Activated CD8-positive, alpha-beta memory T cell treated with anti-CD3 and anti-CD28 coated beads for 48 hours (primary cell): ENCODE results near the gene LGI1.

ENCODE experiments used
- DNase-seq, 3 experiments: peaks; one replicate each; pipeline ENCODE4 v3.0.0-alpha.2; 2020; ENCODE audit warnings: low read depth in 2 of 3, low spot score in 2 of 3

The LGI1 gene

DNA sequence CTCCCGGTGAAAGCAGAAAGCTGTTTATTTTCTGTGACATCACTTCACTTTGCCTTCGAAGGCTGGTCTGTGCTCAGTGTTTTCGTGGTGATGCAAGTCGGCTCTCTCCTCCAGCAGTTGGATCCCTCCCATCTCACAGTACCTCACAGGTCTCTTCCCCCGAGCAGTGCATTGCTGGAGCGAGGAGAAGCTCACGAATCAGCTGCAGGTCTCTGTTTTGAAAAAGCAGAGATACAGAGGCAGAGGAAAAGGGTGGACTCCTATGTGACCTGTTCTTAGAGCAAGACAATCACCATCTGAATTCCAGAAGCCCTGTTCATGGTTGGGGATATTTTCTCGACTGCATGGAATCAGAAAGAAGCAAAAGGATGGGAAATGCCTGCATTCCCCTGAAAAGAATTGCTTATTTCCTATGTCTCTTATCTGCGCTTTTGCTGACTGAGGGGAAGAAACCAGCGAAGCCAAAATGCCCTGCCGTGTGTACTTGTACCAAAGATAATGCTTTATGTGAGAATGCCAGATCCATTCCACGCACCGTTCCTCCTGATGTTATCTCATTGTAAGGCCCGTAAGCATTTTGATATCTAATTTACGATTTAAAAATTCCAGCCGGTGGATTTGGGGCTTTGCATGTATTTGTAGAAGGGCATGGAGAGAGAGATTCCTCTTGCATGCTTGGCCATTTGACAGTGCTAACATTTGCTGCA, at the start of gene LGI1:
TSS of gene LGI1 (plus strand) at position 136 of the 707 bp plus-strand sequence. CDS start at position 345, 209 bp downstream.
- no peak for DNase-seq

GRCh38 chr10:93710333-93710909, 47.3 kb upstream of the LGI1 start:
- DNase-seq = no peak

DNA sequence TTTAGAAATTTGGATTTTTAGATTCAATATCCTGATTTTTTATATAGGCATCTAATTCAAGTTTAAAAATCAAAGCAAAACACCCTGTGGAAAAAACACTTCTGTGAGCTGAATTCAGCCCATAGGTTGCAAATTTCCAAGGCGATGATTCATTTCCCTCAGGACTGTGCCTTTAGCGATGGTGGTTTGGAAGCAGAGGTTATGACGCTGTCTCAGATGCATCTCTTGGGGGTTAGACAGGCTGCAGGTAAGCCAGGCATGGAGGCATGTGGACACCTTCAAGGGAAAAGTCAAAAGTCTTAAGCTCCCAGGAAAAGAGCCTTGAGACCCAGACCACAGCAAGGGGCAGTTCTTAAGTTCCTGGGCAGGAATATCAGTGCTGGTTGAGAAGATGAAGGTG, 45.8 kb upstream of the LGI1 start:
- DNase-seq = no peak

DNA sequence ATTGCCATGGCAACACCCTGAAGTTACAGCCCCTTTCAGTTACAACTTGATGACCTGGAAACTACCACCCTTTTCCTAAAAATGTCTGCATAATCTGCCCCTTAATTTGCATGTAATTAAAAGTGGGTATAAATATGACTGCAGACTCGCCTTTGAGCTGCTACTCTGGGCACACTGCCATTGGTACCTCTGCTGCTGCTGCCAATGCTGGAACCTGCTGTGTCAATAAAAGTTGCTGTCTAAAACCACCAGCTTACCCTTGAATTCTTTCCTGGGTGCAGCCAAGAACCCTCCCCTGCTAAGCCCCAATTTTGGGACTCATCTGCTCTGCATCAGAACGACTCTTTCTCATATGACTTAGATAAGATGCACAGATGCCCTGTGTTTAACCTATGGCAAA, 45.1 kb upstream of the LGI1 start:
- DNase-seq = no peak

- DNase-seq = no peak
Measured at GRCh38 chr10:93715345-93715744, 42.4 kb upstream of the LGI1 start.

DNA sequence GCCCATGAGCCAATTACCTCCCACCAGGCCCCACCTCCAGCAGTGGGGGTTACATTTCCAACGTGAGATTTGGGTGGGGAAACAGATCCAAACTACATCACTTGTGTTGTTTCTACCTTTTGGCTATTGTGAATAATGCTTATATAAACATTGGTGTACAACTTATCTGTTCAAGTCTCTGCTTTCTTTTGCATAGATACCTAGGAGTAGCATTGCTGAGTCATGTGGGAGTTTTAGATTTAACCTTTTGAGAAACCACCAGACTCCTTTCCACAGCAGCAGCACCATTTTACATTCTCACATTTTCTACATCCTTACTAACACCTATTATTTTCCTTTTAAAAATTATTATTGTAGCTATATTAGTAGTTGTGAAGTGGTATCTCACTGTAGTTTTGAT, 41.0 kb upstream of the LGI1 start:
- DNase-seq = no peak

DNA sequence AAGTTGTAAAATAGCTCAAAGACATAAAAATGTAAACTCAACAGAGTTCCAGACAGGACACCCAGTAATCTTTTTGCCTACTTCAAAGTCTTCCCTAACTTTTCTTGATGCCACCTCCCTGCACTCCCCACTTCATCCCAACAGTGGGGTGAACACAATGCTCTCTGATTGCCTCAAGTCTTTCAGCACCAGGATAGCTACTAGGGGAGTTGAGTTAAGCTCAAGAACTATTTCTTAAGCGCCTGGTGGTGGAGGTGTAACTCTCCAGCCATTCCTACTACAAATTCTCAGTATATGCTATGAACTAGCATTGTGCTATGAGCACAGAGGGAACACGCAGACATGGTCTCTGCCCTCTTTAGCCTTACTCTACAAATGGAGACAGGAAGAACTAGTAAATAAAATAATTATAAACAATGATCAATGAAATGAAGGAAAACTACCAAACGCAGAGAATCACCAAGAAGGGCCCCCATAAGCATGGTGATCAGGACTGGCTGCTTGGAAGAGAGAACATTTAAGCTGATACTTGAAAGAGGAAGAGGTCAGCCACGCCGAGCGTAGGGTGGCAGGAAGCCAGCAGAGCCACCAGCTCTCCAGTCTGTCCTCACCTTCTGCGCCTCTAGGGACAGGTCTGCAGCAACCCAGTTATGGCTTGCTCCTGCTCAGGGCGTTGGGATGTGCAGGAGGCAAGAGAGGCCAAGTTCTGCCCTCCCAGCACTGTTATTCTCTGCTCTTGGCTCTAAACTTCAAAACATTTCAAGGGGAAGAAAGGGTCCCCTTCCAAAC, 38.6 kb upstream of the LGI1 start:
- no peak for DNase-seq

- no peak for DNase-seq
Measured at GRCh38 chr10:93719901-93720300, 37.8 kb upstream of the LGI1 start.

- no peak for DNase-seq
Measured at GRCh38 chr10:93722550-93722949, 35.2 kb upstream of the LGI1 start.

DNA sequence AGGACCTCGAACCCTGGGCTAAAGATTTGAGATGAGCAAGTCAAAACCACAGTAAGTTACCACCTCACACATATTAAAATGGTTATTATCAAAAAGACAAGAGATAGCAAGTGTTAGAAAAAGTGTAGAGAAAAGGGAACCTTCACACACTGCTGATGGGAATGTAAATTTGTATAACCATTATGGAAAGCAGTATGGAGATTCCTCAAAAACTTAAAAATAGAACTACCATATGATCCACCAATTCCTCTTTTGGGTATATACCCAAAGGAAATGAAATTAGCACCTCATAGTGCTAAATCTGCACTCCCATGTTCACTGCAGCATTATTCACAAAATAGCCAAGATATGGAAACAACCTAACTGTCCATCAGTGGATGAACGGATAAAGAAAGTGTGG, 34.6 kb upstream of the LGI1 start:
- no peak for DNase-seq

DNA sequence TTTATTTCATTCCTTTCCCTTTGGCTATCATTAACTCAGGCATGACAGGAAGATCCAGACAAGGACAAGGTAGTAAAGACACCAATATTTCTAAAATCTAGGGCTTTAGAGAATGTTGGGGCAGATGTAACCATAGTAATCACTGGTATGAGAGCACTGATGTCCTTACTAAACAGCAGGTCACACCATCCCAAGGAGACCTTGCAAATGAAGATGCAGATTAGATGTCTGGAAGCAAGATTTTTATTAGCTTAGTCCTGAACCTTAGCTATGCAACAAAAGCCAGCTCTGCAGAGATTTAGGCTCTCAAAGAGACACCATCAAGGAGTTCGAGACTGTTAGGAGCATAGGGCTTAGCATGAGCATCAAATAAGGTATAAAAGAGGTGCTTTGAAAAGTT, 31.7 kb upstream of the LGI1 start:
- no peak for DNase-seq

GRCh38 chr10:93741367-93741766, 16.4 kb upstream of the LGI1 start:
- no peak for DNase-seq

GRCh38 chr10:93742633-93743349, 14.9 kb upstream of the LGI1 start:
- no peak for DNase-seq

DNA sequence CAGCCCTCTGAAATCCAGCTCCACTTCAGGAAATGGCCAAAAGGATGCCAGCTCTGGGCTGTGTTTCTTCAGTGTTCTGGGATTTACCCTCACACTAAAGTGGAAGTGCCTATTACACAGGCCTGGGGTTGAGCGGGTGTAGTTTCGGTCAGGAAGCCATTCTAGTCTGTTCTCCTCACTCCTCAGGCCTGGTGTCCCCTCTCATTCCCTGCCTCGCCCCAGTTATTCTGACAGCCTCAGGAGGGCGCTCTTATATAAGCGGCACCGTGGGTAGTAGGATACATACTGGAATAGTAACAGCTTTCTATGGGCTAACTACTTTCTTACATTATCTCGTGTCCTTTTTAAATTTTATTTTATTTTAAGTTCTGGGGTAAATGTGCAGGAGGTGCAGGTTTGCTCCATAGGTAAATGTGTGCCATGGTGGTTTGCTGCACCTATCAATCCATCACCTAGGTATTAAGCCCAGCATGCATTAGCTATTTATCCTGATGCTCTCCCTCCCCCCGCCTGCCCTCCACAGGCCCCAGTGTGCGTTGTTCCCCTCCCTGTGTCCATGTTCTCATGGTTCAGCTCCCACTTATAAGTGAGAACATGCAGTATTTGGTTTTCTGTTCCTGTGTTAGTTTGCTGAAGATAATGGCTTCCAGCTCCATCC, 12.2 kb upstream of the LGI1 start:
- no peak for DNase-seq

DNA sequence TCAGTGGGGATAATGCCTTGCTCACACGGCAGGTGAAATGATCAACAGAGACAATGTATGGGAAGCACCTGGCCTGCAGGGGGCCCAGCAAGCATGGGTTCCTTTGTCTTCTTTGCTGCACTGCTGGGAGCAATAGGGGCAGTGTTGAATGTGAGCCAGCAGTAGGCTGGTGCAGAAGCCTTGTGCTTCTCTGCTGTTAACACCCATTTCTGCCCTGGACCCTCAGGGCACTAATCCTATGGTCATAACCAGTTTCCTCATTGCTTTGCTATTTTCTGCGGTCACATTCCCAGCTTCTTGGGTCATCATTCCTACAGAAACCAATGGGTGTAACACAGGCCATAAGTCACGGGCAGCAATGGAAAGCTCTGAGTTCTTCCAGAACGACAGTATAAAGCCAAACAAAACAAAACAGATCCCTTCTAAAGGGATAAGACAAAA, 10.9 kb upstream of the LGI1 start:
- DNase-seq = no peak

GRCh38 chr10:93749218-93749799, 8.4 kb upstream of the LGI1 start:
- DNase-seq = no peak

- no peak for DNase-seq
Measured at GRCh38 chr10:93751124-93751523, 6.6 kb upstream of the LGI1 start.

GRCh38 chr10:93751832-93752231, 5.9 kb upstream of the LGI1 start:
- DNase-seq = no peak

DNA sequence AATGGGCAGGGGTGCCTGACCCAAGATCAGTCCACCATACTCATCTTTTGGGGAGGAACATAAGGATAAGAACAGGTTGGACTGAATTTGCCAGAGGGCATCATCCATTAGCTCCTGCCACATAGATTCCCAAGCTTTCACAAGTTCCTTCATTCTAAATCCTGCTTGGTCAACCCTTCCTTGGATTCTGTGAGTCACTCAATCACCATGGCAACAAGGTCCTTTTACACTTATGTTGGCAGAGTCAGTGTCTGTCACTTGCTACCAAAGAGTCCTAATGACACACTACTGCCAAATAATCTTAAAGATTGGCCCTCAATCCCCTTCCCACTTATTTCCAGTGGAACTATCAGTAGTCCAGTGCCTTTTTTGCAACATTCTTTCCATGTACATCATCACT, 5.0 kb upstream of the LGI1 start:
- no peak for DNase-seq

GRCh38 chr10:93753621-93754250, 4.0 kb upstream of the LGI1 start:
- DNase-seq = no peak
